NCI-H2227 (cell line): ENCODE results near the gene GUCA1A.
"Not testable (repeated sequence)": the region's sequence is repeated elsewhere in the genome, so short reads cannot be mapped to it uniquely, and the experiment has no call there.

Experiments
- DNase-seq: peaks from one replicate; lab custom pipeline; 2025; ENCODE audit not compliant: unreplicated experiment; lab: John Stamatoyannopoulos, UW

Gene GUCA1A

DNA sequence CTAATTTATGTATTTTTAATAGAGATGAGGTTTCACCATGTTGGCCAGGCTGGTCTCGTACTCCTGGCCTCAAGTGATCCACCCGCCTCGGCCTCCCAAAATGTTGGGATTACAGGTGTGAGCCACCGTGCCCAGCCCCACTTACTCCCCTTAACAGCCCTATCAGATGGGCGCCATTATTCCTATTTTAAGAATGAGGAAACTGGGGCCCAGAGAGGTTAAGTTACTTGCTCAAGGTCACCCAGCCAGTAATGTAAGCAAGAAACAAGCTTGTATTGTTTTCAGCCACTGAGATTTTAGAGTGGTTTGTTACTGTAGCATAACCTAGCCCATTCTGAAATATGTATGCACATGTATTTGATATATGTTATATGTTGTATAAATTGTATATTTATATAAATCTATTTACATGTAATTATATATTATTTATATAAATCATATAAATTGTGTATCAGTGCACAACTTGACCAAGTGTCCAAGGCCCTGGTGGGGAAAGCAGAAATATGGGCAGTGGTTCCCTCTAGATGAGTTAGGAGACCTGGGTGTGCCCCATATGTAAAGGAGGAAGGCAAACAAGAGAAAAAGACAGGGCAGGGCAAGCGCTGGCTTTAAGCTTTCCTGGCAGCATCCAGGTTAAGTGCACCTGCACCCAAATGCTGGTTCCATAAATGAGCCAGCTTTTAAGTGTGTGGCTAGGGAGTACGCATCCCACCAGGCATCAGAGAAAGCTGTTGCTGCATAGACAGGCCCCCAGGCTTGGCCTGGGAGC, 1.2 kb upstream of the GUCA1A start:
- no peak for DNase-seq

DNA sequence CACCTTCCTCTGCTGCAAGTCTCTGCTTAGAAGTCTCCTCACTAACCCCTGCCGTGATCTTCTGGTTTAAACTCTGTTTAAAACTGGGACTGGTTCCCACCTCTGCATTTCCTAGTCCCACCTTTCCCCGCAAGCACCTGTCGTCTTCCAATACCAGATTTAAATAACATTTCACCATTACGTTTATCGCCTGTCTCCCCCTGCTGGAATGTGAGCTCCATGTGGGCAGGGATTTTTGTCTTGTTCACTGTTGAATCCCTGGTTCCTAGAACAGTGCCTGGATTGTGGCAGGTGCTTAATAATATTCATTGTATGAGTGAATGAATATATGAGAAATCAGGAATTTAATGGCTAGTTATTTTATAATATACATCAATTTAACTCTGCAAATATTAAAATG, 2.7 kb downstream of the GUCA1A start:
- DNase-seq, result no peak

DNA sequence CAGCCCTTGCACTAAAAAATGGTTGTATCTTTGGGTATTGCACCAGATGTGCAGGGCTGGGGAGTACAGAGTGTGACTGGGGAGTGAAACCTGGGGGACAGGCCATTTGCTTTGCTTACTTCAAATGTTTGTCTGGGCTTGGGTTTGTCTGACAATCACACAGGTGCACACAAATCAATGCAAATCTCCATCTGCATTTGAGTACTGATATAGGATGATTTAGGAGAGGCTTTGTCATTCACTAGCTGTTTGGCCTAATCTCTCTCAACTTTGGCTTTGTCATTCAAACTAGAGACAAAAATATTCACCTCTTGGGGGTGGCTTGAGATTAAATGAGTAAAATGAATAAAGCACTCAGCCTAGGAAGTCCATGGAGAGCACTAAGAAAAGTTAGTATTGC, 3.8 kb downstream of the GUCA1A start:
- no peak for DNase-seq

DNA sequence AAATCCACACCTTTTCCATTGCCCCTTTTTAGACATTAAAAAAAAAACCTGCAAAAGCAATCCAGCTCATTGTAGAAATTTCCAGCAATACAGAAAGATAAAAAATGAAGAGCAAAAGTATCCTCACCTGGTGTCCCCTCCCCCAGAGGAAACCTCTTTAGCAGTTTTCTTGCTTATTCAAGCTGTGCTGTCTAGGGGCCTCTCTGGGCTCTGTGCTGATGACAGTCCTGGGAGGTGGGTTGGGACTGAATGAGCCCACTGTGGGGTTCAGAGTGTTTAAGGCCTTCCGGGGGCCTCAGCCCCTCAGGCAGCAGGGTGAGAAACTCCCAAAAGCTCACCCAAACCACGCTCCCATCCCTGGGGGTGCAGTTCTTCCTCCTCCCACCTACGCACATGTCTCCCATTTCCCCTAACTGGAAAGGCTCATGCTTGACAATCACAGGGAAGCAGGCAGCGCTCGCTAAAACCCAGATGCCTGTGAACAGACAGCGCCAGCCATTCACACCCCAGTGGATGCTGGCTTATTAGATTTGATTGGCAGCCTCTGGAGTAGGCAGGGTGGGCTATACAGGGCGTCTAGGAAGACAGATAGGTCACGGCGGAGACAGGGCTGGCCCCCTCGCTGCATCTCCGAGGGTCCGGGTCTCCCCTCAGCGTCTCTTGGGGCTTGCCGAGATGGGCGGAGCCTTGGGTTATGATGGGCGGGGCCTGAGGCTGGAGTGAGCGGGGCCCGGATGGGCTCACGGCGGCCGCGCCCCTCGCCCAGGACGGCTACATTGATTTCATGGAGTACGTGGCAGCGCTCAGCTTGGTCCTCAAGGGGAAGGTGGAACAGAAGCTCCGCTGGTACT, 4.6 kb downstream of the GUCA1A start:
- DNase-seq, result no peak

DNA sequence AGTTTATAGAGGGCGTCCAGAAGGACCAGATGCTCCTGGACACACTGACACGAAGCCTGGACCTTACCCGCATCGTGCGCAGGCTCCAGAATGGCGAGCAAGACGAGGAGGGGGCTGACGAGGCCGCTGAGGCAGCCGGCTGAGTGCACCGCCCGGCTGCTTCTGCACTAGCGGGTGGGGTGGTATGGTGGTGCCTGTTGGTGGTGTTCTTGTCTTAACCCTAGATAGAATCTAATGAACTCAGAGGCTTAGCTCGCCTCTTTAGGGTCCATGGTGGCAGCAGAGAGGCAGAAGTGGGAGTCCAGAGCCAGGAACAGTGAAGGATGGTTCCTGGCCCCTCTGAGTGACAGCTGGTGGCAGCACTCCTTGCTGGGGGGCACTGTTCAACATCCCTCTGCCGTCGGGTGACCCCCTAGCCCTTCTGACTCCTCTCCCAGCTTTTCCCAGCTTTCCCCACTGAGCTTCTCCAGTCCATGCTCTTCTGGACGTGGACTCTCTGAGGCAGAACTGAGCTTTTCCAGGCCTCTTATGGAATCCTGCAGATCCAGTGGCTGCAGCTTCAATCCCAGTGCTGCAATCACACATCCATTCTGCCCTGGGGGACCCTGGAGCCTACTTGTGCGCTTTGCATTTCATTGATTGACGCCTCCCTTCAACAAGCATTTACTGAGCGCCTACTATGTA, 6.2 kb downstream of the GUCA1A start:
- no peak for DNase-seq

DNA sequence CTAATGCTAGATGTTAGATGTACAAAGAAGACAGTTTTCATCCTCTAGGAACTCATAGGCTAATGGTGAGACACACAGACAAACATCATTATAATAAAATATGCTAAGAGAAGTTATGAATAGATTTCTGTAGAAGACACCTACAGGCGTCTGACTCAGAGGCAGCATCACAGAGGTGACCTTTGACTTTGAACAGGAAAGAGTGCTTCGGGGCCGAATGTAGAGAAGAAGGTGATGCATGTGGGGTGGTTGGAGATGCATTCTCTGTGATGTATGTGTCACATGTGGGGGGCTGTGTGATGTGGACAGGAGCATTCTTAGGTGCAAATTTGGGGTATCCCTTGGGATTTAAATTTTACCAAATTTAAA, 6.8 kb downstream of the GUCA1A start:
- DNase-seq, result no peak

DNA sequence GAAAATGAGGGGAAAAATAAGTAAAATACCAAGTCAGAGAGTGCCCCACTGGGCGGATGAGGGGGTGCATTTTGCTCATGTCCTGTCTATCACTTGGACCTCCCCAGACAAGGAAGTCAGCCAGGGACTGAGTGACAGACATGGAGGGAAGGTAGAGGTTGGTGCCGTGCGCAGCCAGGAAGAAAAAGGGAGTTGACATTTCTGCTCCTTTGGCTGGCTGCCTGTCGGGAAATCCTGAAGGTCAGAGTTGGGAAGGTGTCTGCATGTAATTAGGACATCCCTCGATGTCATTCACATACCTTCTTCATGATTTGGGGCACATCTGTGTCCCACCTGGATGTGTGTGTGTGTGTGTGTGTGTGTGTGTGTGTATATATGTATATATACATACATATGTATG, 8.9 kb downstream of the GUCA1A start:
- DNase-seq, result no peak

DNA sequence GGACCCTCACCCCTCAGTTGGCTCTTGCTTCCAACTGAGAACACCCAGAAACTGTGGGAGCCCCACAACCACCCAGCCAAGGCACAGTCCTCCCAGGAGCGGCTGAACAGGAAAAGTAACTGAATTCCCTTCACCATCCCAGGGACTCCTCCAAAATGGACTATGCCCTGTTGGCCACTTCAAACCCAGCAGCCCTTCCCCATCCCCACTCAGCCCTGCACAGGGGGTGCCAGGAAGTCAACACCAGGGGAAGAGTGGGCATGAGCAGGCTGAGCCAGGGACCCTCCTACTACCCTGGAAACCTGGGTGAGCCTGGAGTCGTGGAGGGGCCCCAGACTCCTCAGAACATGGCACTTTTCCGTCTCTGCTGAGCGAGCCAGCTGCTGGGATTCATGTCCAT, 11.3 kb downstream of the GUCA1A start:
- DNase-seq, result no peak

DNA sequence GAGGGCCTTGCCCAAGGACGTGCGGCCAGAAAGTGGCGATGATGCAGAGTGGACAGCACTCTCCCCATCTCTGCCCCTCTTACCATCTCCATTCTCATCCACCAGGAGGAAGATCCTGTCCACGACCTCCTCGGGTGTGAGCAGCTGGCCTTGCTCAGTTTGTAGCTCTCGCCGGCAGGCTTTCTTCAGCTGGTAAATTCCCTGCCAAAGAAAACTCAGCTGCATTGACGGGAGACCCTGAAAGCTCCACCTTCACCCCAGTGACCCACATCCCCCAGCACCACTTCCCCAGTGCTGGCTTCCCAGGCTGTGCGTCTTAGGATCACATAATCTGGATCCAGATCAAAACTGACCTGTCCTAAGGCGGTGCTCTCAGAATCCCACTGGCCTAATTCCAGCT, 12.4 kb downstream of the GUCA1A start:
- DNase-seq, result no peak

DNA sequence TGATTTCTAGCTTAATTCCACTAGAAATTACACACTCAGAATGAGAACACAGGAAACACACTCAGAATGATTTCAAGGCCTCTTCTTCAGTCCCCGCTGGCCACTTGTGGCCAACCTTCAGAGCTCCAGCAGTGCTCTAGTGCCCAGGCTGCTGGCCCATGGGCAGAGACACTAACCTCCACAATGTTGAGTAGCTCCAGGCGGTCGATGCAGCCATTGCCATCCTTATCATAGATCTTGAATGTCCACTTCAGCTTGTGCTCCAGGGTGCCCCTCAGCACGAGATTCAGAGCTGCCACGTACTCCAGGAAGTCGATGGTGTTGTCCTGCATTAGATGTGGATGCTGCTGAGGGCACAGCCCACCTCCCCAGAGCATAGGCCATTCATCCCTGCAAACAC, 15.2 kb downstream of the GUCA1A start:
- no peak for DNase-seq

DNA sequence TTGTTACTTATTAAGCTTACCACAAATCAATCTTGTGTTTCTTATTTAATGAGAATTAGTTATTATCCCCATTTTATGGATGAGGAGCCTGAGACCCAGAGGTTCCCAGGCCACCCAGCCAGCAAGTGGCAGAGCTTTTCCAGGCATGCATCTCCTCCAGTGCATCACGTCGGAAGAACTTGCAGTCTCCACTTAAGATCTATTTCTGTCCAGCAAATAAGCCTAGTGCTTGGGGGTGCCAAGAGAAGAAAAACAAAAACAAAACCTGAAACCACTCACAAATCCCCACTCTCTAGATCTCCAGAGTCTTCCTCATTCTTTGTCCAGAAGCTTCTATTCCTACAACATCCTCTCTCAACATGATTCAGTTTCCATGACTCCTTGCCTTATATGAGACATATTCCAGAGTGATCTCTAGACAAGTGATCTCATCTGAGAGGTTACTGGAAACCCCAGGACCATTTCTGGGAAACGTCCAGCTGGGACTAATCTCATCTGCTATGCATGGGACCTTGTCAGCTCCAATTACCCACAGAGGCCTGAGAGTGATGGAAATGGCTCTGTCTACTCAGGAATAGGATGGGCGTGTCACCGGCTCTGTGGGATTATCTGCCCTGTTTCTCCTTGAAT, 17.5 kb downstream of the GUCA1A start:
- DNase-seq, result no peak

DNA sequence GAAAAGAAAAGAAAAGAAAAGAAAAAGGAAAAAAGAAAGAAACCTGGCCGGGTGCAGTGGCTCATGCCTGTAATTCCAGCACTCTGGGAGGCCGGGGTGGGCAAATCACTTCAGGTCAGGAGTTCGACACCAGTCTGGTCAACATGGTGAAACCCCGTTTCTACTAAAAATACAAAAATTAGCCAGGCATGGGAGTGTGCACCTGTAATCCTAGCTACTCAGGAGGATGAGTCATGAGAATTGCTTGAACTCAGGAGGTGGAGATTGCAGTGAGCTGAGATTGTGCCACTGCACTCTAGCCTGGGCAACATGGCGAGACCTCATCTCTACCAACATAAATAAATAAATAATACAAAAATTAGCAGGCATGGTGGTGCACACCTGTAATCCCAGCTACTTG, 19.2 kb downstream of the GUCA1A start:
- not testable (repeated sequence) for DNase-seq

DNA sequence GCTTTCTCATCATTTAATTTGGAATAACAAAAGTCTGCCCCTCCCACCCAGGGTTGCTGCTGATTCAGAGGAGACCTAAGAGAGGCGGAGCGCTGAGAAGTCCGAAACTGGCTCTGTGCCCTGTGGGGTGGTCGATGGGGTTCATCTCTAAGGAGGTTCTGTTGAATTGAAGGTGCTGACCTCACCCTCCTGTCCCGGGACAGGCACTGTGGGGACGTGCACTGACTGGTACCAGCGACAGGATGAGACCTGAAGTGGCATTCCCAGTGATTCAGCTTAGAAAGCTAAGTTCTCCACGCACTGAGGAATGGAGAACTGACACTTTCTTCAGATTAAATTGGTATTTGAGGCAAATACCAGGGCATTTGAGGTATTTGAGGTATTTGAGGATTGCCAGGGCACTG, 20.3 kb downstream of the GUCA1A start:
- no peak for DNase-seq

DNA sequence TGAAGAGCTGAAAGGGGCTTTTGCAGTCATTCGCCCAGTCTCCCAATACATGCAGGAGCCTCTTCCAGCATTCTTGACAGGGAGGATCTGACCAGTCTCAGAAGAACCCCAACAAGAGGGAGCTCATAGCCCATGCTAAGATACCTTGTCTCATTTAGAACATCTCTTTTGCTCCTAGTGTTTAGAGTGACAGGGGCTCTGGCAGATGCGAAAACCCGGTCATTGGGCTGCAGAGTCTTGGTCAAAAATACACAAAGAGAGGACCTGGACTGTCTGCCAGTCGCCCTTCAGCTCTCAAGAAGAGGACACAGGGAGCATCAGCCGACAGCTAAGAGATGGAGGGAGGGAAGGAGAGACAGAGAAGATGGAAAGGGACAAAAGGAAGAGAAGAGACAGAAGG, 20.9 kb downstream of the GUCA1A start:
- no peak for DNase-seq

DNA sequence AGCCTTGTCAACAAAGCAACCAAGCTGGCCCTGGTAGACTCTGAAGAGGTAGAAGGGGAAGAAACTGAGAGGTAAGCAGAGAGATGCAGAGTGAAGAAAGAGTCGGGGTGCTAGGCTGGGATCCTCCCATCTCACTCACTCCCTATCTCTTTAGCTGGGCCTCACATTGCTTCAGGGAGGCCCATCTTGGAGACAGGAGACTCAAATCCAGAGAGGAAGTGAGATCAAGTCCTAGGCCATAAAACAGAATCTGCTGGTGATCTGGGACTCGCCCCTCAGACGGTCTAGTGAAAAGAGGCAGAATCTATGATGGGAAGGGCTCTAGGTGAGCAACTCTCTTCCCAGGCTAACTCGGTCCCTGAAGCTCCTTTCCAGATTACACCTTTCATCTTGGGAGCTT, 22.3 kb downstream of the GUCA1A start:
- DNase-seq, result no peak

DNA sequence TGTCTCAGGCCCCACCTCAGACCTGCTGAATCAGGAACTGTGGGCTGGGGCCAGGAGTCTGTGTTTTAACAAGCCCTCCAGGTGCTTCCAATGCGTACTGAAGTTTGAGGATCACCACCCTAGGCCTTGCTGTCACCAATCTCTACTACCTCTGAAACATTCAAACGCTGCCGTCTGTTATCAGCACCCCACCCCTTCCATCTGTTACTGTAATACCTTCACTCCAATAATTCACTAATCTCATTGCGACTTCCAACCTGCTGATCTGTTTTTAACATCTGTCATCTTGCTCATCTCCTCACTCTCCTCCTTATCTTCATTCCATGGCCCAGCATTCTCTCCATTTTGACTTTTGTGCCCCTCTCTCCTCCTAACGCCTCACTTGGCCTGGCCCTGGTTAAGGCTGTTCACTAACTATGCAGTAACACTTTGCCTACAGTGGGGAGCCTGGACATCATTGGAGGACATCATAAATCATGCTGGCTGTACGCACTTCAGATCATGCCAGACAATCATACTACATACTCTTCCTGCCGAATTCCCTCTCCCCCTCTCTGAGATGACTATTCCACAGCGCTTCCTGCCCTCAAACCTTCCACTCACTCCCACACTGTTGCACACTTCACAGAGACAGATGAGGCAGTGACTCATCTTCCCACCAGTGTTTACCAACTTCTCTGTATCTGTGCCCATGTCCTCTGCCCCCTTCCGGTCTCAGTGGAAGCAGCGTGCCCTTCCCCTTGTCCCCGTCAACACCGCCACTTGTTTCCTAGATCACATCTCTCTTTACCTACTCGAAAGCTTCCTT, 24.6 kb downstream of the GUCA1A start:
- DNase-seq, result no peak

DNA sequence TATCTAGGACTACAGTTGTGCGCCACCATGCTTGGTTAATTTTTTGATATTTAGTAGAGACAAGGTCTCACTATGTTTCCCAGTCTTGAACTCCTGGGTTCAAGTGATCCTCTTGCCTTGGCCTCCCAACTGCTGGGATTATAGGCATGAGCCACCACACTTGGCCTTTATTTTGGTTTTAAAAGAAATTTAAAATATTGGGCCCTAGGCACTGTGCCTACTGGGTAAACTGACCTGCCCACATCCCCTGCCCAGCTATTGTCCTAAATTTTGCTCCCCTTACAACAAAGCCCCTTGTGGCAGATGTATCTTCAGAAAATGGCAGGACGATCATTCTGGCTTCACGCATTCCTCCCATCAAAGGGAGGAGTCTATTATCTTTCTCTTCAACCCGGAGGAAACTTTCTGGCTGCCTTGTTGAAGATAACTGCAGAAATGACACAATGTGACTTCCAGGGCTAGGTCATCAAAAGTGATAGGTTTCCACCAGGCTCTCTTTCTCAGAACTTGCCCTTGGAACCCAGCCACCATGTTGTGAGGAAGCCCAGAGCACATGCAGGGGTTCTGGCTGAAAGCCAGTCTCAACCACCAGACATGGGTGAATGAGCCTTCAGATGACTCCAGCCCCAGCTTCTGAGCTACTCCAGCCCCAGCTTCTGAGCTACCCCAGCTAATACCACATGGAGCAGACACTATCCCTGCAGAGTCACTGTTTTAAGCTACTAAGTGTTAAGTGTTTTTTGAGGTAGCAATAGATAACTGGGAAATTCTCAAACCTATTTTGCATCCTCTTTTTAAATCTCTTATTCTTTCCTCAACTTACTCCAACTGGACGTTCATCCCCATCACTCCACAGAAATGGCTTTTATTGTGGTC, 26.2 kb downstream of the GUCA1A start:
- DNase-seq, result no peak

DNA sequence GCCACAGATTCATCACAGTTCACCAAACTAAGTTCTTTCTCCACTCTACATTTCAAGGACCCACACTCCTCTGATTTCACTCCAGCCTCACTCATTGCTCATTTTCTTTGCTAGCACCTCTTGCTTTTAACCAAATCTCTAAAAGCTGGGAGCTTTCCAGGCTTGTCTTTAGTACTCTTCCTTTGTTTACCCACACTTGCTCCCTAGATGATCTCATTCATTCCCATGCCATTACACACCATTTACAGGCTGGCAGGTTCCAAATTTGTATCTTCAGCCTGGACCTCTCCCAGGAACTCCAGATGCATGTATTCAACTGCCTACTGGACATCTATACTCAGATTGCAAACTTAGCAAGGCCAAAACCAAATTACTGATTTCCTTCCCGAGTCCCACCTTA, 26.9 kb downstream of the GUCA1A start:
- DNase-seq, result no peak

DNA sequence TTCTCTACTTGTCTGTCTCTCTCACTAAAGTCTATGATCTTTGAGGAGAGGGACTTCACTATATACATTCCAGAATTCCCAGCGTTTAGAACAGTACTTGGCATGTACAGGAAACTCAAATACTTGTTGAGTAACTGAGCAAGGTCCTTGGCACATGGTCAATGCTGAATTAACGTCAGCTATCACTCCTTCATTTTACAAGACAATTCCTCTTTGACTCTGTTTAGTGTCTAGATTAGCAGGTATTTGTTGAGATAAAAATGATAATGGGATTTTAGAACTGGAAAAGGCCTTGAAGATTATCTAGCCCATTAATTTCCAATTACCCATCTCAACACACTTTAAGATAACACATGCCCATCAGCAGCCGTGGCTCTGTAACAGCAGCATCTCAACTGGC, 28.2 kb downstream of the GUCA1A start:
- no peak for DNase-seq
